H1 (cell line): ENCODE results near the gene SOST. TPM values are rescaled to one million over a fixed set of nuclear protein-coding genes. Genes with fewer than 3 reads are reported as not detected.

Experiments used
- BRCA1 ChIP-seq: IDR thresholded peaks from 2 replicates; pipeline ENCODE4 v1.6.1; 2012; ENCODE audit warnings: low read depth, low read length, improper control_type of control experiment
- CEBPB ChIP-seq: IDR thresholded peaks from 2 replicates; pipeline ENCODE4 v1.6.1; 2012; ENCODE audit warnings: low read depth, low read length
- CHD7 ChIP-seq: fragments of 300-600 bp; sonication (generic); IDR thresholded peaks from 2 replicates; pipeline ENCODE4 v1.7.1; 2012; ENCODE audit warnings: low read length, moderate library complexity, mild to moderate bottlenecking, inconsistent platforms; ENCODE audit not compliant: insufficient replicate concordance
- CTCF ChIP-seq, 3 experiments: IDR thresholded peaks; 1 replicate in 2 of 3; 2 replicates in 1 of 3; pipeline versions ENCODE4 v1.5.1 to v1.6.1; 2011; ENCODE audit warnings: low read length in 3 of 3, mild to moderate bottlenecking in 3 of 3, inconsistent platforms in 2 of 3, low read depth in 1 of 3, moderate library complexity in 1 of 3; ENCODE audit not compliant: insufficient read depth in 1 of 3; ENCODE audit errors: control extremely low read depth in 1 of 3
- EGR1 ChIP-seq: IDR thresholded peaks from 2 replicates; pipeline ENCODE4 v1.6.1; 2011; ENCODE audit warnings: low read depth, low read length, borderline replicate concordance
- KDM1A ChIP-seq: fragments of 200-600, 300-600 bp; sonication (generic); IDR thresholded peaks from 2 replicates; pipeline ENCODE4 v1.7.1; 2016; ENCODE audit warnings: mild to moderate bottlenecking, low read length, borderline replicate concordance
- MAFK ChIP-seq: IDR thresholded peaks from 2 replicates; pipeline ENCODE4 v1.6.1; 2012; ENCODE audit warnings: low read depth, mild to moderate bottlenecking, improper control_type of control experiment, low read length
- NRF1 ChIP-seq: IDR thresholded peaks from 2 replicates; pipeline ENCODE4 v1.6.1; 2011; ENCODE audit warnings: mild to moderate bottlenecking, low read depth, low read length, improper control_type of control experiment
- SIX5 ChIP-seq: IDR thresholded peaks from 2 replicates; pipeline ENCODE4 v1.6.1; 2011; ENCODE audit warnings: mild to moderate bottlenecking, low read depth, low read length
- TBP ChIP-seq: IDR thresholded peaks from 2 replicates; pipeline ENCODE4 v1.6.1; 2011; ENCODE audit warnings: low read depth, low read length, improper control_type of control experiment
- polyA plus RNA-seq, 7 experiments: library from polyadenylated mRNA; depleted of rRNA in 3 of 7; stranded (reverse) in 5 of 7; unstranded in 2 of 7; fragments of >200 nt in 5 of 7; fragments of 200-250 nt in 2 of 7; gene quantifications; 1 replicate in 5 of 7; 2 replicates in 1 of 7; 4 replicates in 1 of 7; pipeline versions ENCODE4 v1.2.1 to v1.2.3, GENCODE V29; 2011 to 2013; ENCODE audit warnings: missing spikeins in 2 of 7, mixed read lengths in 2 of 7
- total RNA-seq: library from RNA; stranded (reverse); fragmentation: NEBNext Ultra II Directional; extraction: Animal tissue kit (Norgen Biotek cat#: 25700); gene quantifications from 2 replicates; pipeline ENCODE4 v1.2.1, GENCODE V29; 2021

The SOST gene
- total and polyA plus RNA-seq, 2 of the 8 experiments (the other 6 are each of a cell fraction or from before 2014, with no cell fraction given), result 0.08 TPM; not detected in 1

GRCh38 chr17:43789482-43789881 is 30.9 kb upstream of the SOST start (continued):
- TF ChIP-seq CHD7 (no peak), MAFK (no peak), EGR1 (no peak), KDM1A (no peak), TBP (no peak), CEBPB (no peak), NRF1 (no peak), SIX5 (no peak), CTCF (IDR thresholded peaks at IDR 0.05; ENCODE audit: control extremely low read depth in 1 of 3, insufficient read depth in 1 of 3, low read depth in 1 of 3, low read length in 3 of 3) (no peak), BRCA1 (no peak)
